ENCODE measurements around the gene VPS9D1.

VPS9D1 gene, protein sequence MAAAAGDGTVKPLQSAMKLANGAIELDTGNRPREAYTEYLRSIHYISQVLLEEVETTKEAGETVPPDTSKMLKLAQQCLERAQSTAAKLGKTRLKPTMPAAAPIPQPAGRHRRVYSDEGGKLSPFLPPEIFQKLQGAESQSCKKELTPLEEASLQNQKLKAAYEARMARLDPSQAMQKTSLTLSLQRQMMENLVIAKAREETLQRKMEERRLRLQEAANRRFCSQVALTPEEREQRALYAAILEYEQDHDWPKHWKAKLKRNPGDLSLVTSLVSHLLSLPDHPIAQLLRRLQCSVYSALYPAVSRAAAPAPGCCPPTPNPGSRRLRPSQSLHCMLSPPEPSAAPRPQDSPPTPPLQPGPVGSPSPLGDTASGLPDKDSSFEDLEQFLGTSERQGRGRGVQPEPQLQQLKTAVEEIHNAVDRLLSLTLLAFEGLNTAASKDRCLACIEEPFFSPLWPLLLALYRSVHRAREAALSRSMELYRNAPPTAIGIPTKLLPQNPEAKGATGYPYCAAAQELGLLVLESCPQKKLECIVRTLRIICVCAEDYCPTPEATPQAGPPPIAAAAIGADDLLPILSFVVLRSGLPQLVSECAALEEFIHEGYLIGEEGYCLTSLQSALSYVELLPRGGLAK

GRCh38 chr16:89720813-89721545, at the start of gene VPS9D1, which contains the start of gene ZNF276:
Gene VPS9D1, minus strand, starts transcription at chr16:89720898. Its CDS starts 37 bp downstream, at chr16:89720861.
Gene ZNF276, plus strand, starts transcription at chr16:89721537. Its CDS starts 104 bp downstream, at chr16:89721641.
- peak; percentile 68 to 86 (median 74) for DNase-seq (ENCODE audit: low read depth in 3 of 3)

DNA sequence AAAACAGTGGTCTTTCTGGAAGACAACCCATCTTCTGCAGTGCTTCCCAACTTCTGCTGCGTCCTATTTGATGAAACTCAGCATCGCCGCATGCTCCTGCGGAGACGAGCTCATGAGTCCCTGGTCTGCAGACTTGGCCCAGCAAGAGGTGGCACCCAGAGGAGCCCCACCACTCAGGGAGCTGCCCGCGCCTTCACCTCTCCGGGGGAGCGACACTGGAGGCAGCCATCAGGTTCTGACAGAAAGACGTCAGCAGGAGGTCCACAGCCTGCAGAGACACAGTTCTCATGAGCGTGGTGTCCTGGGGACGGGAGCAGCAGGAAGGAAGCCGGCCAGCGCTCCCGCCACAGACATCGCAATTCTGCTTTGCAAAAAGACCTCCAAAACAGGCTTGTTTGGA, 49.7 kb upstream of the VPS9D1 start:
- DNase-seq (ENCODE audit: low read depth in 3 of 3), result no peak

DNA sequence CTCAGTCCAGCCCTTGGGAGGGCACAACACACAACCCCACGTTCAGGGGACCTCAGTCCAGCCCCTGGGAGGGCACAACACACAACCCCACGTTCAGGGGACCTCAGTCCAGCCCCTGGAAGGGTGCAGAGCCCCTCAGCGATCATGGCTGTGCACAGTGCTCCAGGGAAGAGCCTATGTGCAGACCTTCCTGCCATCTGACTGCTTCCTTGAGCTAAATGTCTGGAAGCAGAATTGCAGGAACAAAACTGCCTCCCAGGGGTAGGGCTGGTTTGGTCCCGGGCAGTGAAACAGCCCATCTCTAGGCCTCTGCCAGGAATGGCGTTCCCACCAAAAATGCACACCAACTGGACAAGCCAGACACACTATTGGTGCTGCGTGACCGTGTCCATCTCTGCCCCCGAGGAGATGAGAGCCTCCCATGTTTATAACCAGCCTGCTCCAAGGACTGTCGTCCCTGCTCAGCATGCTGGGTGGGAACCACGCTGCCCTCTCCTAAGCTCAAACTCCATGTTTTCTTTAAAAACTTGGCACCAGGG, 44.7 kb upstream of the VPS9D1 start:
- no peak for DNase-seq (ENCODE audit: low read depth in 3 of 3)

- DNase-seq (ENCODE audit: low read depth in 3 of 3), result peak in 1 of 3 experiments; percentile 36
These were observed 44.1 kb upstream of the VPS9D1 start for GRCh38 chr16:89764711-89765201.

DNA sequence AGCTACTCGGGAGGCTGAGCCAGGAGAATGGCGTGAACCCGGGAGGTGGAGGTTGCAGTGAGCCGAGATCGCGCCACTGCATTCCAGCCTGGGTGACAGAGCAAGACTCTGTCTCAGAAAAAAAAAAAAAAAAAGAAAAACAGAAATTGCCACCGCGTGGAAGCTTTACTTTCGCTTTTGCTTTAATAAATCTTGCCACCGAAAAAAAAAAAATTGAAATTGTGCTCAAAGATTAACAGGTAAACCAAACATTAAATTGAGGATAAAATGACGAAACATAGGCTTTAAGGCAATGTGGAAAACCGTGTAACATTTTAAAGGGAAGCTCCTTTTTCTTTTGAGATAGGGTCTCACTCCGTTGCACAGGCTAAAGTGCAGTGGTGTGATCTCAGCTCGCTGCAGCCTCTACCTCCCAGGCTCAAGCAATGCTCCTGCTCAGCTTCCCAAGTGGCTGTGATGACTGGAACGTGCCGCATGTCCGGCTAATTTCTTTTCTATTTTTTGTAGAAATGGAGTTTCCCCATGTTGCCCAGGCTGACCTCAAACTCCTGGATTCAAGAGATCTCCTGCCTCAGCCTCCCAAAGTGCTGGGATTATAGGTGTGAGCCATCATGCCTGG, 40.7 kb upstream of the VPS9D1 start:
- DNase-seq (ENCODE audit: low read depth in 3 of 3), result no peak

DNA sequence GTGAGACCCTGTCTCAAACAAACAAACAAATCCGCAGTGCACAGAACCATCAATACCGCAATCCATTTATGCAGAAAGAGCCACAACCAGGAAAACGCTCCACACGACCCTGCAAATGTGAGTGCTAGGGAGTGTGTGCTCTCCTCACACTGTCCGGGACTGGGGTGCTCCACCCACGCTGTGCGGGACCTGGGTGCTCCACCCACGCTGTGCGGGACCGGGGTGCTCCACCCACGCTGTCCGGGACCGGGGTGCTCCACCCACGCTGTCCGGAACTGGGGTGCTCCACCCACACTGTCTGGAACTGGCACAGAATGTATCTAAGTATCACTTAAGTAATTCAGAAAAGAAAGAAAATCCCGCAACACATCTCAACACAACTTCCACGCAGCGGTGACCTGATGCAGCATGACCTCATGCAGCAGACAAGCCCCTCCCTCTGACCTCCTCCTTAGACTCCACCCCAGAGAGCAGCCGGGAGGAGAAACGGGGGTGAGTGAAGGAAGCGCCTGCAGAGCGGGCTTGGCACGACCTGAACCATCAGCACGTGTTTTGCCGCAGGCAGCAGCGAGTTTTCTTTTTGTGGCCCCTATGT, 39.1 kb upstream of the VPS9D1 start:
- DNase-seq (ENCODE audit: low read depth in 3 of 3), result no peak

GRCh38 chr16:89749637-89750036, 28.9 kb upstream of the VPS9D1 start:
- DNase-seq (ENCODE audit: low read depth in 3 of 3), result no peak

- DNase-seq (ENCODE audit: low read depth in 3 of 3), result no peak
These were observed 28.2 kb upstream of the VPS9D1 start for GRCh38 chr16:89748921-89749320.

DNA sequence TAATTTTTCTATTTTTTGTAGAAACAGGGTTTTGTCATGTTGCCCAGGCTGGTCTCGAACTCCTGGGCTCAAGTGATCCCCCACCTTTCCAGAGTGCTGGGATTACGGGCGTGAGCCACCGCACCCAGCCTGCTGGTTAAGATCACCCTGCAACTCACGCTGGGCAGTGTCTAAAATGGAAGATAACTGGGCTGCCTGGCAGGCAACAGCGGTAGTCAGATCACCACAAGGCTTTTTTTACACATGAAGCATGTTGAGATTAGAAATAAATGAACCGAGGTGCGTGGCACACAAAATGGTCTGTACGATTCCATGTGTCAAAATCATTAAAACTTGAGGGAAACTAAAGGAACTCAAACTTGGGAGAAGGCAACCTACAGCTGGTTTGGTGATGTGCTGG, 27.4 kb upstream of the VPS9D1 start:
- no peak for DNase-seq (ENCODE audit: low read depth in 3 of 3)

GRCh38 chr16:89746043-89746442, 25.3 kb upstream of the VPS9D1 start:
- DNase-seq (ENCODE audit: low read depth in 3 of 3), result no peak

DNA sequence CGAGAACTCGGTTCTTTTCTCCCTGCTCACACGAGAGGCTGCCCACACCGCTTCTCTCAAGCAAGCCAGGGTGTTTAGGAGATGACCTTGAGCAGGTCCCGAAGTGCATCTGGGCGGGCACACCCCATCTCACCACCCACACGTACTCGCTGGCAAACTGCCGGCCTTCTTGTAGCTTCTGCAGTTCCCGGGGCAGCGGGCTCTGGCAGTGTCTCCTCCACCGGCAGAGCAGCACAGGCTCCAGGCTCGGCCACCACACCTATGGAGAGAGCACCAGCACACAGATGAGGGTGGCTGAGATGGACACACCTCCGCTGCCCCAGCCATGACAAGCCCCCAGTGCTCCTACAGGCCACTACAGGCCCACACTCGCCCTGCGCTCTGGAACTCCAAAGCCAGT, 24.1 kb upstream of the VPS9D1 start:
- DNase-seq (ENCODE audit: low read depth in 3 of 3), result no peak

- no peak for DNase-seq (ENCODE audit: low read depth in 3 of 3)
These were observed 22.2 kb upstream of the VPS9D1 start for GRCh38 chr16:89742948-89743347.

DNA sequence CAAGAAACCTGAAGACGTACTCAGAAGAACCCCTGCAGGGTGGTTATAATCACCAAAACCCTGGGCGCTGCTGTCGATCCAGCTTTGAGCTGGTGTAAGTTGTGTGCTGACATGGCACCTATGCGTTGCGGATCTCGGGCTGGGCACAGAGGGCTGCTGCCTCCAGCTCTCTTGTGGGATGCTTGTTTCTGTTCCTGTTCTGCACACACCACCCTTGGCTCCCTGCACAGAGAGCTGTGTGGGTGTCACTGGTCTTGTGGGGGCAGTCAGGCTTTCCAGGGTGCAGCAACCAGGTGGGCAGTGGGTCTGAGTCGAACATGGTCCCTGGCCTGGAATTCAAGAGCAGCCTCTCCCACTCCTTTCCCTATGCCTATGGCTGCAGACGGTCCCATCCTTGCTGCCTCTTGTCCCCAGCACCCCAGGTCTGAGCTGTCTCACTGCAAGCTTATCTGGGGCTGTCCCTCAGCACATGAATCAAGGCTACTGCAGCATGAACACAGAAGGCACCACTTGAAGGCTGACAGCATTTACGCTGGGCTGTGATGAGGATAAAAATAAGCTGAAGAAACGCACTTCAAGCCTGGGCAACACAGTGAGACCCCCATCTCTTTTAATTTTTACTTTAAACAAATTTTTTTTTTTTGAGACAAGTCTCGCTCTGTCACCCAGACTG, 20.8 kb upstream of the VPS9D1 start:
- no peak for DNase-seq (ENCODE audit: low read depth in 3 of 3)

DNA sequence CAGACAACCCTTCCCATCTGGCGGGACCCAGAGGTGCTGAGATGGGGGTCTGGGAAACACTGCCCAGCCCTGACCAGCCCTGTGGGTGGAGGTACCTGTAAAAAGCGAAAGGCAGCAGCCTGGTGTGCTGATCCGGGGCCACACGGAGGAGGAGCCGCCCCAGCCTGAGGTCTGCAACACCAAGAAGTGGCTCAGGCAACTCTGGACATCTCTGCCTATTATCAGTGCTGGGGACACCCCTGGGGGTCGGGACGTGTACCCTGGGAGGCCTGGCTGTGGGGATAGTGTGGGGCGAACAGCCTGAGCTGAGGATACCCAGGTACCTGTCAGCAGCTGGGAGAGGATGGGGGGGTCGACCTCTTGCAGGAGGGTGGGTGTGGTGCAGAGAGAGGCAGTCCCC, 18.7 kb upstream of the VPS9D1 start:
- DNase-seq (ENCODE audit: low read depth in 3 of 3), result no peak

DNA sequence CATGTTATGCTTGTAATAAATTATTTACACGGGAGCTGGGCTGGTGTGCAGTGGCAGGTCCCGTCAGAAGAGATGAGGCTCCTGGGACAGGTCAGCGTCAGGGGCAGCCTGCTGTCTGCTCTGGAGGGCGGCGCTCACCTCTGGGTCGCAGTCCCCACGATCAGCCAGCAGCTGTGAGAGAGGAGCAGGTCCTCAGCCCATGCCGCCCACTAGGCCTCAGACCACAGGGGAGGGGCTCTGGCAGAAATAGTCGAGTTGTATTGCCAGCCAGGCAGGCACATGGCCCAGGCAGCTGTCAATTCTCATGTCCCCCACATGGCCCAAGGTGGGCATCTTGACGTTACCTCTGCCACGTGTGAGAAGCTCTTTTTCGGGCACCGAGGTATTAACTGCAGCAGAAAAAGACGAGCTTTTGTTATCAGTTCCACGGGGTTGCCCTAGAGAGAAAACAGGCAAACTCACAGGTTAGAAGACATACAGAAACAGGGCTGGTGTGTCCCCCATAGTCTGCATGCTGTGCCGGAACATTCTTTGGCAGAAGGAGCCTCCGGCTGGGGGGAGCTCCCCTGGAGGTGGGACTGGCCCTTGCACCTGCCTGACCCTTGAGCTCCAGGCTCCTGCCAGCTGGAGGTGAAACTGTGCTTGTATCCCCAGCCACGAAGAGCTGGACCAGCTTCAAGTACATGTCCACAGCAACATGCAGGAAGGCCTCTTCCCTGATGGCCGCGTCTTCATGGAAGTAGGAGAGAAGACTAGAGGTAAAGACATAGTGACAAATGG, 18.0 kb upstream of the VPS9D1 start:
- no peak for DNase-seq (ENCODE audit: low read depth in 3 of 3)

- DNase-seq (ENCODE audit: low read depth in 3 of 3), result no peak
These were observed 17.3 kb upstream of the VPS9D1 start for GRCh38 chr16:89738072-89738377.

DNA sequence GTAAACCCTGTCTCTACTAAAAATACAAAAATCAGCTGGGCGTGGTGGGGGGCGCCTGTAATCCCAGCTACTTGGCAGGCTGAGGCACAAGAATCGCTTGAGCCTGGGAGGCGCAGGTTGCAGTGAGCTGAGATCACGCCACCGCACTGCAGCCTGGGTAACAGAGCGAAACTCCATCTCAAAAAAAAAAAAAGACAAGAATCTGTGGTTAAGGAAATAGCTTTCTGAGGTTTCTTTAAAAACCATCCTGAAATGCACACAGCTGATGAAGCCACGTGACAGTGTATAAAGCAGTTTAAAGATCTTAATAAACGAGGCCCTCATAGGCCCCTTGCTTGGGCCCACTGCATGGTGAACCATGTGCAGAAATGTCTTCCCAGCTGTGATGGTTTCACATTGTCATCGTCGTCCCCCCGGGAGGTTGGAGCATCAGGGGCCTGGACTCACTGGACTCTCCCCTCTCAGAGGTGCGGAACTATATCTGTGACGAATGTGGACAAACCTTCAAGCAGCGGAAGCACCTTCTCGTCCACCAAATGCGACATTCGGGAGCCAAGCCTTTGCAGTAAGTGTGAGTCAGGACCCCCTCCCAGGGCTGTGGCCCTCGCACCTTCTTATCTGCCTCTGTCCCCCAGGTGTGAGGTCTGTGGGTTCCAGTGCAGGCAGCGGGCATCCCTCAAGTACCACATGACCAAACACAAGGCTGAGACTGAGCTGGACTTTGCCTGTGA, 16.8 kb upstream of the VPS9D1 start:
- peak in 1 of 3 experiments; percentile 47 for DNase-seq (ENCODE audit: low read depth in 3 of 3)

GRCh38 chr16:89736554-89736953, 15.9 kb upstream of the VPS9D1 start:
- DNase-seq (ENCODE audit: low read depth in 3 of 3), result no peak

DNA sequence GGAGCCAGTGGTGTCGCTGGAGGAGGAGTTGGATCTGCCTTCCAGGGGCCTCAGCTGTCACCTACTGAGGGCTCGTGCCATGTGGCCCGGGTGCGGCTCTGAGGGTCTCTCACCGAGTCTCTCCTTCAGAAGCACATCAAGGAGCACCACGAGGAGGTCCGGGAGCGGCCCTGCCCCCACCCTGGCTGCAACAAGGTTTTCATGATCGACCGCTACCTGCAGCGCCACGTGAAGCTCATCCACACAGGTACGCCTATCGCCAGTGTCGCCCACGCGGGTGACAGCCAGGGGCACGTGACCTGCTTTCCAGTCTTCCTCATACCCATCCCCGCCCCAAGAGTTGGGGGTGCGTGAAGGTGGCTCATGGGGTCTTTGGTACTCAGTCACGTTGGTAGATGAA, 13.1 kb upstream of the VPS9D1 start:
- no peak for DNase-seq (ENCODE audit: low read depth in 3 of 3)
